HTERT RPE-1 (cell line): Measurements from ENCODE around the gene LEF1.

Experiments used
- in situ Hi-C: fragments of 300-500 bp; cut with MboI; formaldehyde crosslinking; loops from 4 replicates; pipeline ENCODE4 v1.14.3; 2020; ENCODE audit warnings: low sequenced_read_pairs

Gene LEF1

DNA sequence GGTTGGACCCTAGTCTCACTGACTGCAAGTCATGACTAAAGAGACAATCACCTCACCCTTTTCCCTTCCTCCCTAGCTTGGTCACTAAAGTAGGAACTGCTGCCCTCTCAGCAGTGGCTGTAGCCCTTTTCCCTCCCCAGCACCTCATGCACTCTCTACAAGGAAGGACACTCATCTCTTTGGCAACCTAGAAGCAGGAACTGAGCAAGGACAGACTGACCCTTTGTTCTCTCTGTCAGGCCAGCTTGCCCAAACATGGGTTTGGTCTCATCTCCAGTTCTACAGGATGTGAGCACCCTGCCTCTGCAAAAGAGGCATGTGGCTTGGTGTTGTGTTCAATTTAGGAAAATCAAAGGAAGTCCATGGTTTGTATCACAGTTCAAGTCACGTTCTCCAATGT, 15.8 kb downstream of the LEF1 start:
- in situ Hi-C loops, result no loop called here

DNA sequence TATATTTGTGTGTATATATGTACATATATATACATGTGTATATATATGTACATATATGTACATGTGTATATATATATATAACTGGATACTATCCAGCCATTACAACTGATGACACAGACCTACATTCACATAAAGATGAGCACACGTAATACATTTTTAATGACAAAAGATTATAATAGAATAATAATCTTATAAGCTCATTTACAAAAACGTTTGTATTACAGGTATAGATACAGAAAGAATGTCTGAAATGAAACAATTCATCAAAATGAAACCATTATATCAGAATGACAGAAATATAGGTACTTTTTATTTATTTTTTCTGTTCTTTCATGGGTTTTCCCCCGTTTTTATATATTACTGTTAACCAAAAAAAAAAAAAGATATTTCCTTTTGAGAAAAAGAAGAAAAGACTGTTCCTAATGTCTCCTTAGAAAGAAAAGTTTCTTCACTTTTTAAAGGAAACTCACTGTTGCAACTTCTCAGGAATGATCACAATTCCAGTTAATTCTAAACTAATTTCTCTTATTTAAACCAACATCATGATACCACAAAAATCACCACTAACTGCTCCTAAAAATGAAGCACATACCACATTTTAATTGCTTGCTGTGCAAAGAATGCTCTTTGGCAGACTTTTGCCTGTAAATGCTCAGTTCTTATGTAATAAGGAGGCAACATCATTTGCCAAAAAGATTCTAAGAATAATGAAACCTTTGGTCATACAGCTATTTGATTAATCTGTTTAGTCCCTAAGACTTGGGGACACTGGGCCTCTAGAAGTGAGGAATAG, 18.9 kb downstream of the LEF1 start:
- in situ Hi-C loops, result no loop called here

DNA sequence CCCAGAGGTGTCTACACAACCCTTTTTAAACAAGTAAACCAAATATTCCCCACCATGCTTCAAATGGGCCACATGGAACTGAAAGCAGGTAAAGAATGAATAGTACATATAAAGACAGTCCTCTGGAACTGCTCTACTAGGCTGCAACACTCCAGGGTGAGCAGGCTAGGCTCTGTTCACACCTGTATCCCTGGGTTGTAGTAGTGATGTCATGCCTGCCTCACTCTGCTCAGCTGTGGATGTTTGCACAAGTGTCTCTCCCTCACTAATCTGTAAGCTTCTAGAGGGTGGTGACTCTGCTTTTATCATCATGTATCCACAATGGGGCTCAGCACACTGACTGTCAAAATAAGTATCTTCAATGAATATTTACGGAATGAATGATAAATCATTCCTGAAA, 20.4 kb downstream of the LEF1 start:
- in situ Hi-C loops, result no loop called here

DNA sequence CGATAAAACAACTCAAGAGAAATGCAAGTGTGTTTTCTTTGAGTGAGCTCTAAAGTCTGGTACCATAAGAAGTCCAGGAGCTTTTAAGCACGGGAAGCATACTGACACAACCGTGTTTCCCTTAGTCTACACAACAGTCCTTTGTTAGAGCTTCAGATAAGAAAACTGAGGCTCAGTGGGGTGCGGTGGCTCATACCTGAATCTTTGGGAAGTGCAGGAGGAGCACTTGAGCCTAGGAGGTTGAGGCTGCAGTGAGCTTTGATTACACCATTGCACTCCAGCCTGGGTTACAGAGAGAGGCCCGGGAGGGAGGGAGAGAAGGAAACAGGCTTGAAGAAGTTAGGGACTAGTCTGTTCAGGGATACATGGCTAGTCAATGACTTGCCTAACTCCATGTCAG, 21.9 kb downstream of the LEF1 start:
- in situ Hi-C loops, result no loop called here

DNA sequence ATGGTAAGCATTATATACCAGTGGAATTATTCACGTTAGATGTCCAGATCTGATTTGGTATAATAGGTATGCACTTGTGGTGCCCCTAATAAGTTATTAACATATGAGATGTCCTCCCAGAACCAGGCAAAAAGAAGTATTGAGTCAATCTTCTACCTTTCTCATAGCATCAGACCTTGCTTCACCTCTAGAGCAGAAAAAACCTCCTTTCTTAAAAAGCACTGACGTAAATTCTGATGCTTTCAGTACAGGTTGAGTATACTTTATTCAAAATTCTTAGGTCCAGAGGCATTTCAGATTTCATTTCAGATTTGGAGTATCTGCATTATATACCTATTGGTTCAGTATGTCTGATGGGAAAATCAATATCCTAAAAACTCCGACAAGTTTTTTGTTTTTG, 22.4 kb downstream of the LEF1 start:
- in situ Hi-C loops, result no loop called here

DNA sequence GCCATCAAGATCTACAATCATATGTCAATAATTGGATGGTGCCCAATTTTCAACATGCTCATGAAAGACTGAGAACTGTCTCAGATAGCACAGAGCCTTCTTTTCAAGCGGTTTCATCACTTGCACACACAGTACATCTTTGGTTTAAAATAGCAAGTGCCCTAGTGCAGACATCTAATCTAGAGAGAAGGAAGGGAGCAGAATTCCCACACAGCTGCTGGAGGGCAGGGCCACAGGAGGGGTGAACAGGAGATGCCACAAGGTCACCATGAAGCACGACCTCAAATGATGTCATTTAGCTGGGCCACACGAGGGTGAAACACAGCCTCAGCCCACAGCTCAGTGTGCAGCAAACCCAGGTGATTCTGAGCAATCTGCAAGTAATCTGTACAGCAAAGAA, 24.3 kb downstream of the LEF1 start:
- in situ Hi-C loops, result no loop called here

DNA sequence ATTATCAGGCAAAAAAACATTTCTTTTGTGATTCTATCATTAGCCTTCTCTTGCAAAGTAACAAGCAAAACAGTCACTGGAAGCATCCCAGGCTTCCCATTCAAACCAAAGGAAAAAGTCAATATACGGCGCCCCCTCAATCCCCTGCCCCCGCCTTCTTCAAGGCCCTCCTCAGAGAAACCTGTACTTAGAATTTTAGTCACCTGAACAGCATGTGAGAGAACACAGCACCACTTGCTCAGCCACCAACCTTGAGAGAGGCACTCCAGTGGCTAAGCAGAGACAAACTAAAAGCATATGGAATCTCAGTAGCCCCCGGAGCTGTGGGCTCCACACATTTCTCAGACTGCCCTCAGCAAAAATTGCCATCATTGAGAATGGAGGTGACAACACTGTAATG, 25.2 kb downstream of the LEF1 start:
- in situ Hi-C loops, result no loop called here

DNA sequence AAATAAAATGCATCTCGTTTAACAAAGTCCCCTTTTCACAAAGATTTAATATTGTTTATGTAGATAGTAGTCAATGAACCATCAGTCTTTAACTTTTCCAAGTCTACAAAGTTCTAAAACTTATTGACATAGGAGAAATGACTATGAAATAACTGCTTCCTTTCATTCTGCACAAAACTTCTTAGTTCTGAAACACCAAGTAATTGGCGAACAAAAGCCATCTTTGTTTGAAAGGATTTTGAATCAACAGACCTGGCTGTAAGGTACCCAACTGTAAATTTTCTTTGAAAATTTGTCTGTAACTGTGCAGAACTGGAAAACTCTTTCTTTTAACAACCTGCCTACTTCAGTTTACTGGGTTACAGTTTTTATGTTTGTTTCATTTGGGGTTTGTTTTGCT, 25.9 kb downstream of the LEF1 start:
- in situ Hi-C loops, result no loop called here

DNA sequence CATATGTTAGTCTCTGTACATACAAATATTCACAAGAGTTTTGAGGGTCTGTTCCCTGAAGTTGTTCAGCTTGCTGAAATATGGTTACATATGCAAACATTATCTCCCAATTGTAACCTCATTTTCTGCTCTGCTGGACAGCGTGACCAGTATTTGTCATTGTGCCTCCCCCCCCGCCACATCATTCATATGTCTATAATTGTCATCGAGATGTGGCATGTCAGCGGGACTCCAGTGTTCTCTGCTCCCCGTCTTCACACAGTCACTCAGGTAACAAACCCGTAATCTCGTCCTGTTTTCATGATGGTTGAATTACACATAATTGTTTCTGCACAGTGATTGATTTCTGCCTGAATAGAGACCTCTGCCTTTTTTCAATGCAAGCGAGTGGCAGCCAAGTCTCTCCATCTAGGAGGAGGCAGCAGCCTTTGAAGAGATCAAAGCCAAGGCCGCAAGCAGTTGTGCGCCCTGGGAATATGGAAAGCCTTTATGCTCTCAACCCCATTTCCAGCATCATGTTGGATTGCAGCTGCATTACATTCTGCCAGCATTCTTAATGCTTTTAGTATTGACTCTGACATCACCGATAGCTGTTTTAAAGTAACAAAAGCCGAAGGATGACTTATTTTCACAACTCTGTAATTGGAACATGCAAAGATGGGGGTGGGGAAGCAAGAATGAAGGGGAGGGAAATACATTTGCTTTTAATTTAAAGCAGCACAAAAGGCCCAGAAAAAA, 27.4 kb downstream of the LEF1 start:
- in situ Hi-C loops, result no loop called here

DNA sequence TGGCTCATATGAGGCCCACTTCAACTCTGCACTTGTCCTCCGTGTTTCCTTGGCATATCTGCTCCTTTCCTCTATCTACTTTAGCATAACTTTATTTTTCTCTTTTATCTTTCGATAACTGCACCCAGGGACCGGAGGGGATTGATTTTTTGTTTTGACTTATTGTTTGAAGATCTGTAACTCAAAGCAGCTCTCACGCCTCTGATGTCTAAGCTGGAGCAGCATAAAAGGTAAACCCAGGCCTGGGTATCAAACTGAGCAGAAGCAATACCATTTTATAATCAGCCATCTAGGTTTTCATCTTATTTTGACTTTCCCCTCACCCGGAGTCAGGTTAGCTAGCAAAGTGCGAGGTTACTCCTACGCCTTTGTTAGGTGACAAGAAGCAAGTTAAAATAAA, 28.4 kb downstream of the LEF1 start:
- in situ Hi-C loops, result no loop called here

DNA sequence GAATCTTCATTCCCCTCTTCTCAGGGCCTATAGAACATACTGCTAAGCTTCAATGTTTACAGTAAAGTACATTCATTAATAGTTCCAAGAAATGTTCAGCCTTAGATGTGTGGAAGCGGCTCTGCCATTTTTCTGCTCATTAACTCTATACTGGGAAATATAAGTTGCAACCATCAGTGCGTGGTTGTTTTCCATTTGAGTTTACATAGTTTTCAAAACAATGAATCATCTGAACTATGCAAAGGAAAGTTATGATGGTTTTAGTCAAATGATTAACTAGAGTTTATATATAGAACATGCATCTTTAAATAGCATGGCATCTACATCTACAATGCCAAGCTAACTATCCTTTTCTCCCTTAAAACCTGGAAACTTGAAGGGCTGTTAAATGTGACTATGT, 29.6 kb downstream of the LEF1 start:
- in situ Hi-C loops, result no loop called here

DNA sequence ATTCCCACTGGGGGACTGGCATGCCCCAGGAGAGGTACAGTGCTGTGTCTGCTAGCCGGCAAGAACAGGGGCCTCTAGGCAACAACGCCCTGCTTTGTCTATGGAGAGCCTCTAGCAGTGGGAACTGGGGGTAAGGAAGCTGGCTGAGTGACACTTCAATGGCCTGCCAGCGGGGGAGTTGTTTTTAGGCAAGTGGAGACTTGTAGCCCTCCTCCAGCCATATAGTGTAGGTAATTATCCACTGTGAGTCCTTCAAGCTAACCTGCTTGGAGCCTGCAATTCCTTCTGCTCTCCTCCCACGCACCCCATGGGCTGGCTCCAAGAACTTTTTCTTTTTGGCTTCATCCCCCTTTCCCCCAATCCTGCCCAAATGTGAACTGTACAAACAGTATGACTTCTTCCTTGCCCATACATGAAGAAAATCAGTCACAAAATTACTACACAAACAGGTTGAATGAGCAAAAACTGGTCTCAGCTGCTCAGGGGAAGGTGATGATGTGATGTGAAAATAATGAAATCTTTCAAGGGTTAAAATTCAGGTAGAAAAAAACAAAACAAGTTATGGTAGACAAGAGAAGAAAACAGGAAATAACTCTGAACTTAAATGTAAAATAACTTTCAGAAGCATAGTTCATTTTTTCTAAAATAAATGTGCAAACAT, 33.1 kb downstream of the LEF1 start:
- in situ Hi-C loops, result no loop called here

DNA sequence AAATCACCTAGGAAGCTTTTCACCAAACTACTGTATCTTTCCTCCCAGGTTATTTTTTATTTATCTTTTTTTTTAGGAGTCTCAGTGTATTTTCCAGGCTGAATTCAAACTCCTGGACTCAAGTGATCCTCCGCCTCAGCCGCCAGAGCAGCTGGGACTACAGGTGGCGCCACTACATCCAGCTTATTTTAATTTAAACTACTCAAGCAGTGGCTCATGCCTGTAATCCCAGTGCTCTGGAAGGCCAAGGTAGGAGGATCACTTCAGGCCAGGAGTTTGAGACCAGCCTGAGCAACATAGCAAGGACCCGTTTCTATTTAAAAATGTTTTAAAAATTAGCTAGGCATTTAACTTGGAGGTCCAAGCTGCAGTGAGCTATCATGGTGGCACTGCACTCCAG, 37.8 kb downstream of the LEF1 start:
- in situ Hi-C loops, result no loop called here

DNA sequence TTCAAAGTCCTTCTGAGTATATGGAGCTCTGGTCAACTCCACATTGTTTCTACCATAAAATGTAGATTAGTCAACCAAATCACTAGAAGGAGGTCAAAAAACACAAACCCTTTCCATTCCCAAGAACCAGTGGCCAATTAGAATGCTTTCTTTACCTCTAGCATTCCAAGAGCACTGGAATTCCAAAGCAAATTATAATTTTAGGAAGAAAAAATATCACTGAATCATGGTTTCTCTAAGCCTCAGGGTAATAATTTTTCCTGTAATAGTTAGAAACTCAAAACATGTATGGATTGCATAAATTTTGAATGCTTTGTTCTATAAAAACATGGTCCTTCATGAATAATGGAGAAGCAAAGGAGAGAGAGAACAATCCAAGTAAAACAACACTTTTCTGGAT, 39.5 kb downstream of the LEF1 start:
- in situ Hi-C loops, result no loop called here

DNA sequence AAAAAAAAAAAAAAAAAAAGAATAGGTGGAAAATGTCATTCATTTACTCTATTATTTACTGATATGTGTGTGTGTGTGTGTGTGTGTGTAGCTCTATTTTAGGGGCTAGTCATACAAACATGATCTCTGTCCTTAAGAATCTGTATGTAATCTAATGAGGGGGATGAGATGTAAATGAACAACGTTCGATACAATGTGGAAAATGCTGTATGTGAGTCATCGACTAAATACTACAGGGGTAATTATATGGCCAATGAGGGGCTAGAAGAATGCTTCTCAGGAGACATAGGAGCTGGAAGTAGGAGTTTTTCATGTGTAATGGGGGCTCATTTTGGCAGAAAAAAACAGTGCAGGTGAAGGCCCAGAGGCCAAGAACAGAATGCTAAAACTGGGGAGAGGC, 41.9 kb downstream of the LEF1 start:
- in situ Hi-C loops, result no loop called here

DNA sequence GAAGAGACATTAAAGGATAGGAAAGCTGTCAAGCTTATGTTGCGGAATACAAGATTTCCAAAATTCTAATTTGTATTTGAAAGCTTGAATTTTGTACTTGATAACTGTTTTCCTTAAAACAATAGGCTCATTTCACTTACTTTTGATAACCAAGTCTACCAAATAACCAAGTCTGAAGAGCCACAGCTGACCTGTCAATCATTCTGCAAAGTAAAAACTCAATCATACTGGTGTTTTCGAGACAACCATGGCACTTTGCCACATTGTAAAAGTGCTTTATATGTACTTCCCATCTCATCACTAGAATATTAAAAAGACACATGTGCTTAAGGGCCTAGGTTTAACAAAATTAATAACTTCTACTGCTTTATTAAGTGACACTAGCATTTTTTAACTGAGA, 47.9 kb downstream of the LEF1 start:
- in situ Hi-C loops, result no loop called here

DNA sequence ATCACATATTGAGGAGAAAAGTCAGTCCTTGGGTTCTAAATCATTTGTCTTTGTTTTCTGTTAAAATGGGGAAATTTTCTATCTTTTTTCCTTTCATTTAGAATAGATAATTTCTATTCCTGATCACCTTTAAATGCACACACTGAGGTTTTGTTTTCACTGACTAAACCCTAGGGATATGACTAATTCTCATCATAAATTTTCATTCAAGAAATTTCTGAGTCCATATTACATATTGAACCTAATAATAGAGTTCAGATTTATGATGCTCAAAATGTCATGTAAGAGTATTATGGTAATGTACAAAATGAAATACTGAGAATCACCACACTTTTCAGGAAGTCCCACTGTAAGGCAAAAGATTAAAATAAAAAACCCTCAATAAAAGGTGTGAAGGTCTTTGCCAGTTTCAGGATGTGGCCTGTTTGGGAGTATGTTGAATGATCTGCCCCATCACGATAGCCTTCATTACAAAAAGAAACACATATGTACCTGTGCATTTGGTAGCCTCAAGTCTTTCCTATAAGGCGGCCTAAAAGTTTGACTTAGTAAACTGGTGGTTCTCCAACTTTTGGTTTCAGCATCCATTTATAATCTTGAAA, 49.4 kb downstream of the LEF1 start:
- in situ Hi-C loops, result no loop called here

DNA sequence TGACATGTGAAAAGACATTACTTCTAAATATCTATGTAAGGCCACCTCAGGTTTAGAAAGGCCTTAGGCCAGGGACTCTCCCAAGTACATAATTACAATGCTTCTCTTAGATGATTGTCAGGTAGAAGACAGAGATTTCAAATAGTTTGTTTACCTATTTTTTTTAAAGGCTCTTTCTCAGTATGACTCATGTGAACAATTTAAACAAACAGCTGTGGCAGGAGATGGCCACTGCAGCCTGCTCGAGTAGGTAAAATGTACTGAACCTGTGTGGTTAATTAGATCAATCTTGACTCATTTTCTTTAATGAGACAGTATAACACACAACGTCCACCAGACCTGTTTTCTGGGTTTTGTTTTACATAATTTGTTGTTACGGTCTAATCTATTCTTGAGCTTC, 50.2 kb downstream of the LEF1 start:
- in situ Hi-C loops, result no loop called here

DNA sequence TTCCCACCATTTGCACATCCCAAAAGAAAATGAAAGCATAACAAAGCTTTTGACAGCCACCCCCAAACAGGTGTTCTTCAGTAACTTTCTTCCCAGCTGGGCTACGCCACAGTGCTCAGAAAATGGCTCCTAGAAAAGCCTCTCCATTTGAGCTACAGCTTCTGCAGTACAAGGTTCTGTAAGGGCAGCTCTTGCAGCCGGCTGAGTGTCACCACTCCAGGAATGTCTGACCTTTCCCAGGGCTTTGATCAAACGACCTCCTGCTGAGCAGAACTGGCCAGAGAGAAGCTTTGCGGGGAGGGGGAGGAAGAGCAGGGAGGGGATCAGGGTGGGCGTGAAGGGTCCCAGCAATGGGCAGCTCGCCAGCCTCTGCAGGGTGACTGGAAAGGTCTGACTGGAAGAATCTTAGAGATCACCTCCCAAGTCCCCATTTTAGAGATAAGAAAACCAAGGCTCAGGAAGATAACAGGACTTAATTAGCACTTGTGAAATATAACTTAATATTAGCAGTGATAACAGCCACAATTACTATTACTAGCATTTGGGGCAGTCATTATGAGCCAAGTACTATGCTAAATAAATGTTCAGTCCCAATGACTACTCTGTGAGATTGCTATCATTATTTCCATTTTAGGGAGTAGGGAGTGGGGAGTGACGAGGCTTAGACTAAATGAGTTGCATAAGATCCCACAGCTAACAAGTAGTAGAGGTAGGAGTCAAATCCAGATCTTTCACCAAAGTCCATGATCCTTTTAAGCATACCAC, 51.1 kb downstream of the LEF1 start:
- in situ Hi-C loops, result no loop called here

DNA sequence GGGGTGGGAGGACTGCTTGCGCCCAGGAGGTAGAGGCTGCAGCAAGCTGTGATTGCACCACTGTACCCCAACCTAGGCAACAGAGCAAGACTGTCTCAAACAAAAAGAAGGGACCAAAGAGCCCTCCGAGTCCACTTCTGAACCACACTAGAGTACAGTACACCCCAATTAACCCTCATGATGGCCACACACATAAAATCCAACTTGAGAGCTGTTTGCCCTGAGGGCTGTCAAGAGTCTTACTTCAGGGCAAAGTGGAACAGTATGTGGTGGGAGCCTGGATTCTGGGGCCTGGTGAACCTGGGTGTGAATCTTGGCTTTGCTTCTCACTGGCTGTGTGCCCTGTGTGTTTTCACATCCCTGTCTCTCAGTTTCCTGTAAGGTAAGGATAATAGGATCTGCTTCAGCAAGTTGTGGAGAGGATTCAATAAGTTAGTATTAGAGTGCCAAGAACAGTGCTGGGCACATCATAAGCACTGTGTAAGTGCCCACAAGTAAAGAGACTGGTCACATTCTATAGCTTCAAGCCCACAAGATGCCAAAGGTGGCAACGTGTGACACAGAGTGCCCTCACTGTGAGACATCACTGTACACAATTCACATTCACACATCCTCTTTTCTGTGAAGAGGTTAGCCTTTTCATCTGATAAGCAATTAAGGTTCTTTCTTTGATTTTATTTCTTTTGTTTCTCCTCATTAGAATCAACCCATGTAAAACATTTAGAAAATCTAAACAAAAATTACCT, 52.1 kb downstream of the LEF1 start:
- in situ Hi-C loops, result no loop called here
